Dedifferentiated amniotic fluid mesenchymal stem cell (primary cell): ENCODE data around the gene MED26.
"Not testable (repeated sequence)": the region's sequence is repeated elsewhere in the genome, so short reads cannot be mapped to it uniquely, and the experiment has no call there.

ENCODE experiments used
- DNase-seq: peaks from one replicate; pipeline ENCODE4 v3.0.0-alpha.2; 2016; ENCODE audit errors: extremely low spot score

The MED26 gene

GRCh38 chr19:16628183-16628983 is at the start of gene MED26:
TSS of gene MED26 (minus strand) at chr19:16628204. CDS start at chr19:16627943, 261 bp downstream.
- DNase-seq, result peak; percentile 85

- DNase-seq, result no peak
Measured at GRCh38 chr19:16677055-16677454, 49.1 kb upstream of the MED26 start.

GRCh38 chr19:16676101-16676798 is 48.2 kb upstream of the MED26 start:
- no peak for DNase-seq

GRCh38 chr19:16673839-16674238 is 45.8 kb upstream of the MED26 start:
- DNase-seq, result not testable (repeated sequence)

GRCh38 chr19:16673231-16673630 is 45.2 kb upstream of the MED26 start:
- DNase-seq, result no peak

GRCh38 chr19:16671652-16672274 is 43.8 kb upstream of the MED26 start:
- DNase-seq, result no peak

GRCh38 chr19:16670291-16670690 is 42.3 kb upstream of the MED26 start:
- no peak for DNase-seq

GRCh38 chr19:16668702-16669101 is 40.7 kb upstream of the MED26 start:
- not testable (repeated sequence) for DNase-seq

- no peak for DNase-seq
Measured at GRCh38 chr19:16668176-16668575, 40.2 kb upstream of the MED26 start.

- DNase-seq, result no peak
Measured at GRCh38 chr19:16661480-16662034, 33.6 kb upstream of the MED26 start.

GRCh38 chr19:16660763-16661479 is 32.9 kb upstream of the MED26 start, which contains the start of gene TMEM38A:
TSS of gene TMEM38A (plus strand) at chr19:16661139. CDS start at chr19:16661218, 79 bp downstream.
- DNase-seq, result no peak

GRCh38 chr19:16659832-16660708 is 32.1 kb upstream of the MED26 start, which contains the start of gene SMIM7:
TSS of gene SMIM7 (minus strand) at chr19:16660144. CDS start at chr19:16660110, 34 bp downstream.
- DNase-seq, result peak; percentile 99

GRCh38 chr19:16659464-16659831 is 31.4 kb upstream of the MED26 start:
- DNase-seq, result no peak

GRCh38 chr19:16657384-16657783 is 29.4 kb upstream of the MED26 start:
- no peak for DNase-seq

GRCh38 chr19:16655727-16656126 is 27.7 kb upstream of the MED26 start:
- DNase-seq, result no peak

GRCh38 chr19:16654627-16655026 is 26.6 kb upstream of the MED26 start:
- DNase-seq, result no peak

- no peak for DNase-seq
Measured at GRCh38 chr19:16654140-16654539, 26.1 kb upstream of the MED26 start.

GRCh38 chr19:16652854-16653253 is 24.9 kb upstream of the MED26 start:
- no peak for DNase-seq

GRCh38 chr19:16651421-16652188 is 23.6 kb upstream of the MED26 start:
- DNase-seq, result not testable (repeated sequence)

GRCh38 chr19:16650821-16651220 is 22.8 kb upstream of the MED26 start:
- DNase-seq, result no peak
